ENCODE results near the gene NMD3.

GRCh38 chr3:161251716-161252115 is 30.6 kb downstream of the NMD3 start:
- TF ChIP-seq CTCF (conservative IDR thresholded peaks at IDR 0.05; ENCODE audit: low read depth, low read length) (no peak), EZH2 (IDR thresholded peaks at IDR 0.05; ENCODE audit: borderline replicate concordance, low read depth, low read length, poor library complexity, severe bottlenecking) (no peak)

Measured in A673 (cell line).